ENCODE results near the gene MRPL37. TPM values are rescaled to one million over a fixed set of nuclear protein-coding genes. Genes with fewer than 3 reads are reported as not detected.

The MRPL37 gene
- polyA plus RNA-seq, 2 of the 4 experiments (the other 2 are of a cell fraction): 16.2 to 68.9 TPM

DNA sequence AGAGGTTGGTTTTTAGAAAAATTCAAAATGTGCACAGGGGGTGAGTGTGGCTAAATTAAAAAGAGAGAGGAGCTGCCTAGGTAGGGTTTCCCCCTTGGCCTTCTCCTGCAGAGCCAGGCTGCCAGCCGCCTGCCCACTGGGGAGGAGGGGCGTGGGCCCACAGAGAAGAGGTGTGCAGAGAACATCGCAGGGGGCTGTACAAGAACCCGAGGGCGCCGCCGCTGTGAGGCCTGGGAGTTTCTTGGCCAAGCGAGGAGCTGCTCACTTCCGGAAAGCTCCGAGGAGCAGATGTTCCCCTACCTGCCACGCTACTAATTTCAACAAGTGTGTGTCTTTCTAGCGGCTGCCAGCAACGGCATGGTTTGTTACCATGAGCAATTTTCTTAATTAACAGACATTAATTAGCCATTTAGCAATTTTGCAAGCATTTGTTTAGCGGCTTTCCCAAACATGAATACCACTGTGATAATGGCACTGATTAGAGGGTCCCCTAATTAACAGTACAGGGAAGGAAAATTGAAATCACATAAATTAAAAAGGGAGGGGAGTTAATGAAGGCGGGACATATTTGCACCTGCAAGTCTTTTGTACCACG, 59.7 kb downstream of the MRPL37 start:
- no peak for TF ChIP-seq HDAC2 (IDR thresholded peaks at IDR 0.05)
- TF ChIP-seq ZC3H11A (IDR thresholded peaks at IDR 0.05): no peak
- TF ChIP-seq E2F6 (IDR thresholded peaks at IDR 0.05; ENCODE audit: borderline replicate concordance, low read depth): no peak
- no peak for TF ChIP-seq HEYL (CRISPR knock-in tag; IDR thresholded peaks at IDR 0.05)
- TF ChIP-seq HOXA7 (CRISPR knock-in tag; IDR thresholded peaks at IDR 0.05): no peak
- TF ChIP-seq, protein P1, sequence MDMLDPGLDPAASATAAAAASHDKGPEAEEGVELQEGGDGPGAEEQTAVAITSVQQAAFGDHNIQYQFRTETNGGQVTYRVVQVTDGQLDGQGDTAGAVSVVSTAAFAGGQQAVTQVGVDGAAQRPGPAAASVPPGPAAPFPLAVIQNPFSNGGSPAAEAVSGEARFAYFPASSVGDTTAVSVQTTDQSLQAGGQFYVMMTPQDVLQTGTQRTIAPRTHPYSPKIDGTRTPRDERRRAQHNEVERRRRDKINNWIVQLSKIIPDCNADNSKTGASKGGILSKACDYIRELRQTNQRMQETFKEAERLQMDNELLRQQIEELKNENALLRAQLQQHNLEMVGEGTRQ (IDR thresholded peaks at IDR 0.05): no peak
- no peak for TF ChIP-seq CHD4 (IDR thresholded peaks at IDR 0.05; ENCODE audit: borderline replicate concordance)
- no peak for TF ChIP-seq TP53 (CRISPR knock-in tag; IDR thresholded peaks at IDR 0.05)
- TF ChIP-seq MAX (IDR thresholded peaks at IDR 0.05): no peak
- TF ChIP-seq NPAS2 (CRISPR knock-in tag; IDR thresholded peaks at IDR 0.05; ENCODE audit: borderline replicate concordance): no peak
- TF ChIP-seq, protein P2, sequence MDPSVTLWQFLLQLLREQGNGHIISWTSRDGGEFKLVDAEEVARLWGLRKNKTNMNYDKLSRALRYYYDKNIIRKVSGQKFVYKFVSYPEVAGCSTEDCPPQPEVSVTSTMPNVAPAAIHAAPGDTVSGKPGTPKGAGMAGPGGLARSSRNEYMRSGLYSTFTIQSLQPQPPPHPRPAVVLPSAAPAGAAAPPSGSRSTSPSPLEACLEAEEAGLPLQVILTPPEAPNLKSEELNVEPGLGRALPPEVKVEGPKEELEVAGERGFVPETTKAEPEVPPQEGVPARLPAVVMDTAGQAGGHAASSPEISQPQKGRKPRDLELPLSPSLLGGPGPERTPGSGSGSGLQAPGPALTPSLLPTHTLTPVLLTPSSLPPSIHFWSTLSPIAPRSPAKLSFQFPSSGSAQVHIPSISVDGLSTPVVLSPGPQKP (IDR thresholded peaks at IDR 0.05; ENCODE audit: low read depth, low read length): no peak
- TF ChIP-seq CBX8 (IDR thresholded peaks at IDR 0.05): no peak
- no peak for TF ChIP-seq CBX2 (IDR thresholded peaks at IDR 0.05; ENCODE audit: borderline replicate concordance, low read depth)
- no peak for TF ChIP-seq CEBPB (IDR thresholded peaks at IDR 0.05)
- no peak for TF ChIP-seq PHF8 (IDR thresholded peaks at IDR 0.05; ENCODE audit: borderline replicate concordance, low read depth)
- no peak for TF ChIP-seq FOSL2 (IDR thresholded peaks at IDR 0.05)
- TF ChIP-seq FOSL2 (CRISPR knock-in tag; IDR thresholded peaks at IDR 0.05): no peak
- Histone ChIP-seq H3K4me1 (no peaks in the 10 kb centered on the region), H3K9me3 (no peaks in the 10 kb centered on the region), H3K27ac (no peak overlapping the region), H3K4me2 (no peak overlapping the region), H3K4me3 (no peak overlapping the region)
- ChIA-PET POLR2A (no interaction called here), CTCF (no interaction called here)
- ATAC-seq: no peak
- DNase-seq (ENCODE audit: low read depth in 1 of 2, low spot score in 1 of 2): no peak
- FAIRE-seq: no peak
- 91% methylated on average over 15 of the region's 16 CpGs for WGBS (ENCODE audit: missing lambda C conversion rate)

DNA sequence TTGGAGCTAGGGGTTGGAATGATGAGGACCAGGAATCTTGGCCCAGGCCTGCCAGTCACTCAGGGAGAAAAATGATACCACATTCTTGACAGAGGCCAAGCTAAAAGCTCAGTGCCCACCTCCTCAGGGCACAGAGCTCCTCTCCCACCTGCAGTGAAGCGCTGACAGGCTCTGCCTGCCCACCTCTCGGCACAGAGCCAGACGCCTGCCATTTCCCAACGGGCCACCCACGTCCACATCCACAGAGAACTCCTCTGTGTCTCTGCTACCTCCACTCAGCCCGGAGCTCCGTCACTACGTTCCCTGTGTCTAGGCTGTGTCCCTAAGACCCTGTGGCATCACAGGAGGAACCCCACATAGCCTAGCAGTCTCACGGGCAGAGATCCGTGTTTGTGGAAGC, 60.8 kb downstream of the MRPL37 start:
- Histone ChIP-seq H3K4me3 (no peak overlapping the region), H3K4me2 (no peak overlapping the region), H3K4me1 (no peaks in the 10 kb centered on the region), H3K27ac (no peak overlapping the region), H3K9me3 (no peaks in the 10 kb centered on the region)
- ChIA-PET CTCF (no interaction called here), POLR2A (no interaction called here)
- no peak for FAIRE-seq
- no peak for DNase-seq (ENCODE audit: low read depth in 1 of 2, low spot score in 1 of 2)
- no peak for TF ChIP-seq EP300 (IDR thresholded peaks at IDR 0.05)
- TF ChIP-seq HOXA7 (CRISPR knock-in tag; IDR thresholded peaks at IDR 0.05): no peak
- no peak for TF ChIP-seq PHF8 (IDR thresholded peaks at IDR 0.05; ENCODE audit: borderline replicate concordance, low read depth)
- no peak for TF ChIP-seq CEBPB (IDR thresholded peaks at IDR 0.05)
- no peak for TF ChIP-seq TP53 (CRISPR knock-in tag; IDR thresholded peaks at IDR 0.05)
- TF ChIP-seq RCOR1 (IDR thresholded peaks at IDR 0.05; ENCODE audit: low read depth, low read length): no peak
- no peak for TF ChIP-seq KDM1A (IDR thresholded peaks at IDR 0.05; ENCODE audit: low read depth)
- no peak for TF ChIP-seq KDM5A (IDR thresholded peaks at IDR 0.05)
- no peak for TF ChIP-seq HDAC2 (IDR thresholded peaks at IDR 0.05)
- no peak for TF ChIP-seq ZC3H11A (IDR thresholded peaks at IDR 0.05)
- TF ChIP-seq JUNB (IDR thresholded peaks at IDR 0.05): no peak
- no peak for TF ChIP-seq FOXS1 (CRISPR knock-in tag; IDR thresholded peaks at IDR 0.05)
- TF ChIP-seq ZFP36 (IDR thresholded peaks at IDR 0.05; ENCODE audit: borderline replicate concordance, partially characterized antibody): no peak
- TF ChIP-seq, protein P3, sequence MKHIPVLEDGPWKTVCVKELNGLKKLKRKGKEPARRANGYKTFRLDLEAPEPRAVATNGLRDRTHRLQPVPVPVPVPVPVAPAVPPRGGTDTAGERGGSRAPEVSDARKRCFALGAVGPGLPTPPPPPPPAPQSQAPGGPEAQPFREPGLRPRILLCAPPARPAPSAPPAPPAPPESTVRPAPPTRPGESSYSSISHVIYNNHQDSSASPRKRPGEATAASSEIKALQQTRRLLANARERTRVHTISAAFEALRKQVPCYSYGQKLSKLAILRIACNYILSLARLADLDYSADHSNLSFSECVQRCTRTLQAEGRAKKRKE (CRISPR knock-in tag; IDR thresholded peaks at IDR 0.05; ENCODE audit: low read depth): no peak
- TF ChIP-seq MAX (IDR thresholded peaks at IDR 0.05): no peak
- no peak for TF ChIP-seq EHF (CRISPR knock-in tag; IDR thresholded peaks at IDR 0.05)
- TF ChIP-seq ESRRA (IDR thresholded peaks at IDR 0.05; ENCODE audit: borderline replicate concordance, low read length): no peak
- no peak for TF ChIP-seq POLR2A (IDR thresholded peaks at IDR 0.05; ENCODE audit: low read length)
- no peak for TF ChIP-seq RARB (CRISPR knock-in tag; IDR thresholded peaks at IDR 0.05)
- ATAC-seq: no peak
- WGBS (ENCODE audit: missing lambda C conversion rate): 87% methylated on average over 10 of the region's 10 CpGs
